ENCODE measurements around the gene ALDH1L1.

The ALDH1L1 gene

DNA sequence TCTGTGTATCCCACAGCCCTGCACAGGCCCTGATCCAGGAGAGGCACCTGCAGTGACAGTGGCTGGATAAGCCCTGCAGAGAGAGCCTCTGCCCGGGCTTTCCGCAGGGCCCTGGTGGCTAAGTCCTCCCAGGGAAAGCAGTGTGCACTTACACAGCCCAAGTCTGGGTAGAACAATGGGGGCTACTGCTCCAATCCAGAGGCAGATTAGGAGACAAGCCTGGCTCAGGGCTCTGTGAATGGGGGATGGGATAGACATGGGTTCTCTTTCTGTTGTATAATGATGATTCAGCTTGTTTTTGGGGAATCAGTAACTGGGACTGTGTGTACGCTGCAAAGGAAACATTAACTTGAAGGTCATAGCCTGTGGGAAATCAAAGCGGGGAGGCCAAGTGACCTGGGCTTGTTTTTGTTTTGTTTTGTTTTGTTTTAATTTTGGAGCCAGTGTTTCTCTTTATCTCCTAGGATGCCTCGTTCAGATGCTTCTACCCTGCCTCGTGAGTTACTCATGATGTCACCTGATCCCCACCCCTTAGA, 4.1 kb upstream of the ALDH1L1 start:
- no peak overlapping the region for H3K4me3 ChIP-seq
- no peaks in the 10 kb centered on the region for H3K27me3 ChIP-seq (ENCODE audit: low read depth)
- H3K9me3 ChIP-seq = no peaks in the 10 kb centered on the region
- H3K36me3 ChIP-seq (replicated peaks) = no peaks in the 10 kb centered on the region
- no peak for DNase-seq (ENCODE audit: low spot score in 2 of 2)
- in situ Hi-C loops (cut with MboI; ENCODE audit: low sequenced_read_pairs) = no loop called here
- H3K4me1 ChIP-seq = no peaks in the 10 kb centered on the region; the same call in 1 of the 2 replicates

DNA sequence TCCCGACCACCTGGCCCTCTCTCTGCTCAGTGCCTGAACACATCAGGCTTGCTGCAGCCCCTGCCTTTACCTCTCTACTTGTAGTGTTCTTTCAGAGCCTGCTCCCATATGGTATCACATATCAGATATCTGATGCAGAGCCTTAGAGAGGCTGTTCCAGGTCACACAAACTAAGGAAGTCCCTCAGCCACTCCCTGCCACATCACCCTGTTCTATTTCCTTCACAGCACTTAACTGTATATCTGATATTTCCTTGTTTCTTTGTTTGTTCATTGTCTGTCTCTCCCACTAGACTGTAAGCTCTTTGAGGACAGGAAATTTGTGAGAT, 976 bp upstream of the ALDH1L1 start:
- Histone ChIP-seq H3K4me3 (no peak overlapping the region), H3K4me1 (no peaks in the 10 kb centered on the region; the same call in 1 of the 2 replicates), H3K9me3 (no peaks in the 10 kb centered on the region), H3K27me3 (ENCODE audit: low read depth) (no peaks in the 10 kb centered on the region), H3K36me3 (replicated peaks) (no peaks in the 10 kb centered on the region)
- in situ Hi-C loops (cut with MboI; ENCODE audit: low sequenced_read_pairs) = no loop called here
- no peak for DNase-seq (ENCODE audit: low spot score in 2 of 2)

DNA sequence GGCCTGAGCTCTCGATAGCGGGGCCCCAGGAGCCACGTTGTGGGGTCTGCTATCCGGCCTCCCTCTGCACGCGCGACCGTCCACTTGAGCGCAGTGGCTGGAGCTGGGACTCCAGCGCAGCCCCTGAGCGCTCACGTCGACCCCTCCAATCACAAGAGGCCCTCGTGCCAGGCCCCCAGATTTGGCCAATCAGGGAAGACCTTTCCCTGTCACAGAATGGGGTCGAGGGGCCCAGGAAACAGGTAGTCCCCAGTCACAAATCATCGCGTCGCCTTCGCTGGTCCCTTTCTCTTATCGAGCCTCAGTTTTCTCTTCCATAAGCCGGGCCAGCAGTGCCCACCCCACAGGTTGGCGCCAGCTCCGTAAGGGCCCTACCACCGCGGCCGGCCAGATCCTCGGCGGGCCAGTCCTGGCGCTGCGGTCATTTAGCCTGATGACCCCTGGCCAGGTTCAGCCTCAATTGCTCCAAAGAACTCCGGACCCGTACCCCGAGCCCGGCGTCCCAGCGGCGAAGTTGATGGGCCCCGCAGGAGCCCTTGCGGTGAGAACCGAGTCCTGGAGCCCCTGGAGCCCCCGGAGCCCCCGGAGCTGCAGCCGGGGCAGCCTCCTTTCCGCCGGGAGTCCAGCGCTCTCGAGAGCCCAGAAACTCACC, 435 bp downstream of the ALDH1L1 start:
- DNase-seq (ENCODE audit: low spot score in 2 of 2) = peak in 1 of 2 experiments; percentile 21
- H3K36me3 ChIP-seq (replicated peaks) = no peaks in the 10 kb centered on the region
- in situ Hi-C loops (cut with MboI; ENCODE audit: low sequenced_read_pairs) = no loop called here
- no peaks in the 10 kb centered on the region; the same call in 1 of the 2 replicates for H3K27me3 ChIP-seq (ENCODE audit: low read depth)
- no peaks in the 10 kb centered on the region; the same call in 1 of the 2 replicates for H3K4me1 ChIP-seq
- peak overlapping the region; percentile 36 for H3K4me3 ChIP-seq
- H3K9me3 ChIP-seq = no peaks in the 10 kb centered on the region

DNA sequence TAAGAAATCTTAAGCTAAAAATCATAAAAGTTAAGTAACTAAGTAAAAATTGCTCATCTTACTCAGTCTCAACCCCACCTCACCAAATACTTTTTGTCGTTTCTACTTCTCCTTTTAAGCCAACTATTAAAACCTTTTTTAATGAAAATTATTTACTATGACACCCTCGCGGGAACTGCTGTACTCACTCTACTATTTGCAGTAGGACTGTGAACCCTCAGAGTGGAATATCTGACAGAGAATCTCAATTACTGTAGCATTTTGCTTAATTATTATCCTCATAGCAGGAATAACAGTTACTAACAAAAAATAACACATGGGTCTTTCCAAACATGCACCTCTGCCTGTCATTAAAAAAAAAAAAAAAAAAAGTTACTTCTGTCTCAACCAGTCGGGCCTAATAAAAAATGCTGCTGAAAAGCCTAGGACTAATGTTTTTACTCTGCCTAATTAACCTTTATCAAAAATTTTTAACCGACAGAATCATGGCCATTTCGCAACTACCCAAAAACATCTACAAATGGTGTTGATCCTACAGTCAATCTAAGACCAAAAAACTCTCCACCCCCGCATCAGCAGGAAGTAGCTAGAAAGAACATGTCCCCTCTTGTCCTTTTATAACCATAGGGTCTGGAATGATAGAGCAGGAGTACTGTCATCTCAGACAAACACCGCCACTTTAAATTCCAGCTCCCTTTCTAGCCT, 10.2 kb downstream of the ALDH1L1 start:
- no peak overlapping the region for H3K4me3 ChIP-seq
- in situ Hi-C loops (cut with MboI; ENCODE audit: low sequenced_read_pairs) = no loop called here
- no peaks in the 10 kb centered on the region for H3K36me3 ChIP-seq (replicated peaks)
- no peaks in the 10 kb centered on the region for H3K9me3 ChIP-seq
- no peak for DNase-seq (ENCODE audit: low spot score in 2 of 2)
- no peaks in the 10 kb centered on the region for H3K4me1 ChIP-seq
- H3K27me3 ChIP-seq (ENCODE audit: low read depth) = peaks cover 4% of the 10 kb centered on the region; the same call in 1 of the 2 replicates

DNA sequence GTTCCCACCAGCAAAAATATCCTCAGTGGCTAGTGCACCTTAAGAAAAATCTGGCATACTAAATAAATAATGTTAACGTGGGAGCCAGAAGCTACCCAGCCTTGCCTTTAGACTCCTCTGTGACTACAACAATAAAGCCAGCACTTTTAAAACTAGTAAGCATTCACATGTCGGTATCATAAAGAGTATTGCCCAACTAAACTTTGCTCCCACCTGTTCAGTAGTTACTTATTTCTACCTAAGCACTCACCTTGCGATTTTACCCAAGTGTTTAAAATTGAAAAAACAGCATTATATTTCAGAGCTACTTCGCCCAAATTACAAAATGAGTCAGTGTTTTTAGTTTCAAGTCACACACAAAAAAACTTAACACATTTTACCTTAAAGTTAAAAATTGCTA, 12.8 kb downstream of the ALDH1L1 start:
- Histone ChIP-seq H3K36me3 (replicated peaks) (no peaks in the 10 kb centered on the region), H3K9me3 (no peaks in the 10 kb centered on the region), H3K4me3 (no peak overlapping the region), H3K27me3 (ENCODE audit: low read depth) (0 out of 2 replicates have a peak, but pooled peaks cover 4% of the 10 kb centered on the region), H3K4me1 (no peaks in the 10 kb centered on the region)
- no peak for DNase-seq (ENCODE audit: low spot score in 2 of 2)
- in situ Hi-C loops (cut with MboI; ENCODE audit: low sequenced_read_pairs) = no loop called here

DNA sequence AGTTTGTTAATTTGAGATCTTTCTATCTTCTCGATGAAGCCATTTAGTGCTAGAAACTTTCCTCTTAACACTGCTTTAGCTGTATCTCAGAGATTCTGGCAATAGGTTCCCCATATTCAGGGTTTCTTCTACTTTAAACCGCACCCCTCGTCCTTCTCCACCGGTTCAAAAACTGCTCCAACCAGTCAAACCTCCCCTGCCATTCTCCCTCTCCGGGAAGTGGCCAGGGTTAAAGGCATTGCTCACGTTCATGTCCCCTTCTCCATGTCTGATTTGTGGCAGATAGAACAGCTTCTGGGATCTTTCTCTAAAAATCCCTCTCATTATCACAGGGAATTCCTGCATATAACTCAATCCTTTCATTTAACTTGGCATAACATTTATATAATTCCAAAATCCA, 14.4 kb downstream of the ALDH1L1 start:
- no peak overlapping the region for H3K4me3 ChIP-seq
- H3K9me3 ChIP-seq = no peaks in the 10 kb centered on the region
- no peaks in the 10 kb centered on the region for H3K27me3 ChIP-seq (ENCODE audit: low read depth)
- no peaks in the 10 kb centered on the region for H3K36me3 ChIP-seq (replicated peaks)
- in situ Hi-C loops (cut with MboI; ENCODE audit: low sequenced_read_pairs) = no loop called here
- DNase-seq (ENCODE audit: low spot score in 2 of 2) = no peak
- no peaks in the 10 kb centered on the region for H3K4me1 ChIP-seq

DNA sequence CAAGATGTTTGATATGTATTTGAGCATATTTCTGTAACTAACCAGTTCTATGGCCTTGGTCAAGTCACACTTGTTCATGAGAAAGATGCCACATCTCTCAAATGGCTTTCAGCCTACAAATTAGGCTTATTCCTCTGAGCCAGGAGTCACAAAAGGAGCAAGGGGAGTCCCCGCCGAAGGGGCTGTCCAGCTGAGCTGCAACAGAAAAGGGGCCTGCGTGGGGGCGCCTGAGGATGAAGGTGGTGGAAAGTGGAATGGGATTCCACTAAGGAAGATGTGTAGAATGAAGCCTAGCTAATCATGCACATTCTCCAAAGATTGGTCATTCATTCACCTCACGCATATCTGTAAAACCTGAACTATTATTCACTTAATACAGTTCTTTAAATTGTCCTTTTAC, 19.1 kb downstream of the ALDH1L1 start:
- in situ Hi-C loops (cut with MboI; ENCODE audit: low sequenced_read_pairs) = no loop called here
- no peak overlapping the region for H3K4me3 ChIP-seq
- H3K36me3 ChIP-seq (replicated peaks) = no peaks in the 10 kb centered on the region
- DNase-seq (ENCODE audit: low spot score in 2 of 2) = no peak
- H3K4me1 ChIP-seq = no peaks in the 10 kb centered on the region
- H3K9me3 ChIP-seq = no peaks in the 10 kb centered on the region
- no peaks in the 10 kb centered on the region for H3K27me3 ChIP-seq (ENCODE audit: low read depth)

DNA sequence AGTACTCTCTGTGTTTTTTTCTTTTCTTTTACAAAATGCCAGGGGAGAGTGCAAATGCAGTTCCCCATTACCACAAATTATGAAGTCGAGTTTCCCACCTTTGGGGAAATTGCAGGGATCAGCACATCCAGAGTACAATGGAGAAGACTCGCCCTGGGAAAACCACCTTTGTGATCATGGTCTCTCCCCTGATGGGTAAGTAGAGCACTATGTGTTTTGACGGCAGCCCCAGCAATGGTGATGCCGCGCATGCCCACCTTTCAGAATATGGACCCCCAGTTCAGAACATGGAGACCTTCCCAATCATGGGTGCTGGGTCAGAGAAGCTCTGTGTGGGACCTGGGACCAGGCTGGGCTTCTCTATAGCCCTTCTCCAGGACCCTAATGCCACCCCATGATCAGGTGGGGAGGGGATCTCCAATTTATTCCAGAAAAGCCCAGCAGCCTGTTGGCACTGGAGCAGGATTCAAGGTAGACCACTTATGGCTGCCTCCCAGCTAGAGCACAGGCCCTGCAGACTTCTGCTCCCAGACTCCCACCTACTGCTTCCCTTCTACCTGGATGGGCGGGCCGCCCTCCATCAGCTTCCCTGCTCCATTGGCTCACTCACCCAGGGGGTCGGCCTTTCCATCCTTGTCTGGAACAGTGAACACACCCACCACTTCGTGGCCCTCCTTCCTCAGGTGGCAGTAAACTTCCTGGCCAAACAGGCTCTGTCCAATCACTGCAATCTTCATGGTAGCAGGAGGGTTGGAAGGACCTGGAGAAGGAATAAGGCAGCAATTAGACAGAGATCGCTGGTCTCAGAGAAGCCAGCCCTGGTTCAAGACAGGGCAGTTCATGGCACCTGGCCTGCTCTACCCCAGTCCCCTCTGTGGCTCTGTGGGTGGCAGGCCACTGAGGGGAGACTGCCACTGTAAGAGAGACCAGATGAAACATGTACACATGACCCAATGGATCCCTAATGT, 19.9 kb downstream of the ALDH1L1 start:
- H3K4me1 ChIP-seq = no peaks in the 10 kb centered on the region
- no peaks in the 10 kb centered on the region for H3K9me3 ChIP-seq
- DNase-seq (ENCODE audit: low spot score in 2 of 2) = no peak
- no peaks in the 10 kb centered on the region for H3K27me3 ChIP-seq (ENCODE audit: low read depth)
- H3K36me3 ChIP-seq (replicated peaks) = no peaks in the 10 kb centered on the region
- in situ Hi-C loops (cut with MboI; ENCODE audit: low sequenced_read_pairs) = no loop called here
- no peak overlapping the region for H3K4me3 ChIP-seq

DNA sequence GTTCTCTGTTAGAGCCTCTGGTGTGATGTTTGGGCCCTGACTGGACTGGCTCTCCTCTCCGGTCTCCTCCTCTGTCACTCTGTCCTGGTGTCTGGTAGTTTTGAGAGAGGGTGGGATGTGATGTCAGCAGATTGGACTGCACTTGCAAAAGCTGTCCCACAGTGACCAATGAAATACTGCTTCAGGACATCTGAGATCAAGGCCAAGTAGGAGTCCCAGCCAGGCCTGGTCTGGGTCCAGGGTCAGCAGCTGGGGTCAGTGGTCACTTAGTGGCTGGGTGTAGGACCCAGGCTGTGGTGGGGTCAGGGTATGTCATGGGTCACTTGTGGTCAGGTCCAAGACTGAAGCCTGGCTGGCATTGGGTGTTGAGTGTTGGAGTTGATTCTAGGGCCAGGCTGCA, 20.9 kb downstream of the ALDH1L1 start:
- in situ Hi-C loops (cut with MboI; ENCODE audit: low sequenced_read_pairs) = no loop called here
- Histone ChIP-seq H3K4me1 (no peaks in the 10 kb centered on the region), H3K27me3 (ENCODE audit: low read depth) (no peaks in the 10 kb centered on the region), H3K36me3 (replicated peaks) (no peaks in the 10 kb centered on the region), H3K4me3 (no peak overlapping the region), H3K9me3 (no peaks in the 10 kb centered on the region)
- DNase-seq (ENCODE audit: low spot score in 2 of 2) = no peak

DNA sequence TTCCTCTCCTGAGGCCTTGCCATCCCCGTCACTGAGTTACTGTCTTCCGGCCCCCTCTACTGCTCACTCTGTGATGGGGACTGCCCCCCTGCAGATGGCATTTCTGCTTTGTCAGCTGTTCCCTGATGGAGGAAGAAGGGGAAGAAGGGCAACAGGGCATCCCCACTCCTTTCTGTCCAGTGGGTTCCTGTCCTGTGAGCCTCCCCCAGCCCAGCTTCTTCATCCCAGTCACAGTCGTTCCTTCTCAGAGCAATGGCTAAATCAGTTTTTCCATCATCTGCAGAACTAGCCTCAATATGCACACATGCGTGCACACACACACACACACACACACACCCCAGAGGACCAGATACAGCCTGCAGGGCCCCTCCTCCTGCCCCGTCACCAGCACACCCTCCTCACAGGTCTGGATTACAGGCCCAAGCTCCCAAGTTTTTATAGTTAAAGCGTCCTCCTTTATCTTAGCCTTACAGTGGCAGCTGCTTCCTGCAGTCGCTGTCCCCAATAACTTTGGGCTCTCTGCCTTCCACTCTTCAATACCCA, 21.4 kb downstream of the ALDH1L1 start:
- Histone ChIP-seq H3K4me3 (no peak overlapping the region), H3K27me3 (ENCODE audit: low read depth) (no peaks in the 10 kb centered on the region), H3K36me3 (replicated peaks) (no peaks in the 10 kb centered on the region), H3K9me3 (no peaks in the 10 kb centered on the region), H3K4me1 (no peaks in the 10 kb centered on the region)
- in situ Hi-C loops (cut with MboI; ENCODE audit: low sequenced_read_pairs) = no loop called here
- no peak for DNase-seq (ENCODE audit: low spot score in 2 of 2)

DNA sequence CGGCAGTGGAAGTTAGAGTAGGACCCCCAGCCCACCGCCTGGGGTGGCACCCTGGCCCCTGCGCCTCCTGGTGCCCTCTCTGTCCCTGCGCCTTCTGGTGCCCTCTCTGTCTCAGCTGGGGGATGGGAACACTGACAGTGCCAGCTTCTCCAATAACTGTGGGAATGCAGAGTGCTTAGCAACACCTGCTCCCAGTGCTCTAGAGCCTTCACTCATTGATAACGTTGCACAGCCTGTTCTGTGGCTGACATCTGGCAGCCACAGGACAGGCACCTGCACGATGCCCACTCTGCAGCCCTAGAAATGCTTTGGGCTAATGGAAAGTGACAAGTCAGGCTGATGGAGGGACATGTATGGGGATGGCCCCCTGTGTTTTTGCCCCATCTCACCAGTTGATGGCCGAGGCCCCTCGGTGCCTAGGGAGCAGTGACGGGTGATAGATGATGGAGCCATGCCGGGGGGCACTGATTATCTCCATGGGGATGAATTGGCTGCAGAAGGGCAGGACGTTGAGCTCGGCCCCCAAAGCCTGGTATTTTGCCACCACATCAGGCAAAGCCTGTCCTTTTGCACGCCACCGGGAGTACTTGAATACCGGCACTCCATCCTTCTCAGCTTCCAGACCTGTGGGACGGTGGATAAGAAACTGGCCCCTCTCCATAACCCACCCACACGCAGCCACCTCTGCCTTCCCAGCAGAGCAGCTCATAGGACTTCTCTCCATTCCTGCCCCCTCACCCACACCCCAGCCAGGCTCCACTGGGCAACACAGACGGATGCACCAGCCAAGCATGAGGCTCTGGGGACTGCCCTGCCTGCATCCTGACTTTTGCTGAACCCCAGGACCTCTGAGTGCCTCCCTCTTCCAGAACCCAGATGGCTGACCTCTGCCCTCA, 22.1 kb downstream of the ALDH1L1 start:
- Histone ChIP-seq H3K4me3 (no peak overlapping the region), H3K9me3 (no peaks in the 10 kb centered on the region), H3K36me3 (replicated peaks) (no peaks in the 10 kb centered on the region), H3K4me1 (no peaks in the 10 kb centered on the region), H3K27me3 (ENCODE audit: low read depth) (no peaks in the 10 kb centered on the region)
- DNase-seq (ENCODE audit: low spot score in 2 of 2) = no peak
- in situ Hi-C loops (cut with MboI; ENCODE audit: low sequenced_read_pairs) = no loop called here

DNA sequence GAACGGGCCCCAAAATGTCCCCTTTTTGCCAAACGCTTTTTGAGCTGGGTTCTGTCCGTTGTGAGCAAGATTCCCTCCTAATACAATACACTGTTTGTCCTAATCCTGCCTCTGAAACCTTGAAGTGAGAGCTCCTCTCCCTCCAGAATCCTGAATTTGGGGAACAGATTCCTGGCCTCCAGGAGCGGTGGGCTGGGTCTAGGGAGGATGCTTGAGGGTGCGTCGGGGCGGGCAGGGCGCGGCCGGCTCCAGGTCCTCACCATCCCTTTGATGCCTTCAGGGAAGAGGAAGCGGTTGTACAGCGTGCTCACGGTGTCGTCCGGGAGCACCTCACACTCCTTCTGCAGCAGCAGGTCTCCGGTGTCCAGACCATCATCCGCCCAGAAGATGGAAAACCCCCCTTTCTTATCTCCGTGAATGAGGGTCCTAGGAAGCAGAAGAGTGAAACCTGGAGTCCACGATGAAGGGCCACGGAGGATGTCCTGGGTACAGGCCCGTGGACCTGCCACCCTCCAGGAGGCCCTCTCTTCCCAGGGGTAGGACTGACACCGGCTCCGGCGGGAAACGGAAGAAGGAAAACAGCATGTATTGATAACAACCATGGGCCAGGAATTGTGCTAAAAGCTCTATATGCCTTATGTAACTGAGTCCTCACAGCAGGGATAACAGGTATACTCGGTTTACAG, 23.2 kb downstream of the ALDH1L1 start:
- no peaks in the 10 kb centered on the region for H3K36me3 ChIP-seq (replicated peaks)
- no peaks in the 10 kb centered on the region for H3K4me1 ChIP-seq
- DNase-seq (ENCODE audit: low spot score in 2 of 2) = no peak
- no peaks in the 10 kb centered on the region for H3K27me3 ChIP-seq (ENCODE audit: low read depth)
- no peaks in the 10 kb centered on the region for H3K9me3 ChIP-seq
- in situ Hi-C loops (cut with MboI; ENCODE audit: low sequenced_read_pairs) = no loop called here
- no peak overlapping the region for H3K4me3 ChIP-seq

All from HAP-1 (cell line).